Sigmoid colon (tissue), 7 donors: ENCODE results near the gene STAT5B. TPM values are rescaled to one million over a fixed set of nuclear protein-coding genes. Genes with fewer than 3 reads are reported as not detected.

Experiments
- DNase-seq: peaks from one replicate; pipeline ENCODE4 v3.0.0-alpha.2; 2019
- H3K27ac ChIP-seq, 4 donors: fragments of 200-600 bp; sonication (generic); one replicate each; pipeline ENCODE4 v1.5.1; 2016 to 2019; ENCODE audit warnings: mild to moderate bottlenecking in 1 of 4
- H3K27me3 ChIP-seq, 3 donors: fragments of 200-600 bp; sonication (generic); one replicate each; pipeline ENCODE4 v1.5.1; 2019; ENCODE audit warnings: mild to moderate bottlenecking in 1 of 3
- H3K36me3 ChIP-seq, 4 donors: fragments of 200-600 bp; sonication (generic); one replicate each; pipeline ENCODE4 v1.5.1; 2016 to 2019
- H3K4me1 ChIP-seq, 4 donors: fragments of 200-600 bp; sonication (generic); one replicate each; pipeline ENCODE4 v1.5.1; 2017 to 2019
- H3K4me3 ChIP-seq, 4 donors: fragments of 200-600 bp; sonication (generic); one replicate each; pipeline ENCODE4 v1.5.1; 2017 to 2019; ENCODE audit warnings: mild to moderate bottlenecking in 2 of 4, moderate library complexity in 1 of 4
- H3K9me3 ChIP-seq, 4 donors: fragments of 200-600 bp in 3 of 4; sonication (generic) in 3 of 4; one replicate each; pipeline versions ENCODE4 v1.5.1 to v1.6.1; 2013 to 2019
- EP300 ChIP-seq, 4 donors: sonication (generic); formaldehyde crosslinking; IDR thresholded peaks; one replicate each; pipeline ENCODE4 v1.6.1; 2017; ENCODE audit warnings: antibody characterized with exemption in 4 of 4
- POLR2A ChIP-seq, 2 donors: fragments of 450-650 bp; IDR thresholded peaks; one replicate each; pipeline ENCODE4 v1.6.1; 2016; ENCODE audit warnings: antibody characterized with exemption in 2 of 2, mild to moderate bottlenecking in 2 of 2, moderate library complexity in 2 of 2
- POLR2AphosphoS5 ChIP-seq, 4 donors: sonication (generic); formaldehyde crosslinking; IDR thresholded peaks; one replicate each; pipeline ENCODE4 v1.6.1; 2017; ENCODE audit warnings: antibody characterized with exemption in 4 of 4
- WGBS, 2 donors: extraction: QIAGEN DNeasy Blood & Tissue Kit; methylation state at CpG; one replicate each; pipeline ENCODE4 v1.1.7; 2013; 5-methylcytosine and 5-hydroxymethylcytosine counted together
- intact Hi-C: fragments of 100-400 bp; cut with DNase I; formaldehyde crosslinking; loops from one replicate; pipeline ENCODE4 v1.15.1; 2023
- polyA plus RNA-seq, 3 donors: library from polyadenylated mRNA; stranded (reverse); fragments of 200-250 nt; gene quantifications; one replicate each; pipeline ENCODE4 v1.2.3, GENCODE V29; 2013
- total RNA-seq, 4 donors: library from RNA; depleted of rRNA; stranded (reverse); fragments of >200 nt; gene quantifications; one replicate each; pipeline ENCODE4 v1.1.0, GENCODE V29; 2016
- TF ChIP-seq, protein P1 (sequence below), 4 experiments: fragments of 450-650 bp in 3 of 4; fragments of 200-600 bp in 1 of 4; IDR thresholded peaks; one replicate each; pipeline ENCODE4 v1.5.1; 2016 to 2019; ENCODE audit warnings: antibody characterized with exemption in 4 of 4, mild to moderate bottlenecking in 3 of 4, moderate library complexity in 2 of 4
- donor health status: healthy with polysubstance abuse.
- donor health status: Bipolar disorder and iron deficiency.
- donor health status: healthy.

STAT5B gene
- total and polyA plus RNA-seq, 7 donors = 11.3 to 117 (median 93.5) TPM

DNA sequence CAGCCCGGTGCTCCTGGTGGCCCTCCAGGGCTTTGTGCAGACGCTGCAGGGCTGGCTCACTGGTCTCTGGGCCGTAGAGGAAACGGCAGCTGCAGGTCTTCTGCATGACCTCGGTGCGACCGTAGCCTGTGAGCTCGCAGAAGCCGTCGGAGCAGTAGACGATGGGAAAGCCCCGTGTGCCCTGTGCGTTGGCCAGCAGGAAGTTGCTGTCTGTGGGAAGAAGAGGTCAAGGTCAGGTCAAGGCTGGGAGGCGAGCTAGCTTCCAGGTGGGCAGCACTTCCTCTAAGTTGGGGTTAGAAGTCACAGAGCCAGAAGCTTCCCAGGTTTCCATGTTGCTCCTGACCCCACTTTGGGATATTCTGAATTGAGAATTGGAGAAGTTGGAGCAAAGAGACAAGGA is 97.4 kb downstream of the STAT5B start:
- H3K27me3 ChIP-seq = peaks cover 17 to 42% (median 28%) of the 10 kb centered on the region in 3 donors
- H3K9me3 ChIP-seq = no peaks in the 10 kb centered on the region
- 29 to 37% methylated on average over 14 of the region's 14 CpGs for WGBS, 2 donors
- H3K4me1 ChIP-seq = peaks cover 0 to 30% (median 21%) of the 10 kb centered on the region in 4 donors
- intact Hi-C loops = no loop called here
- DNase-seq = no peak
- no peaks in the 10 kb centered on the region for H3K36me3 ChIP-seq
- no peak overlapping the region for H3K4me3 ChIP-seq
- no peak overlapping the region for H3K27ac ChIP-seq
- TF ChIP-seq POLR2A (IDR thresholded peaks at IDR 0.05) (no peak), POLR2AphosphoS5 (IDR thresholded peaks at IDR 0.05) (no peak), EP300 (IDR thresholded peaks at IDR 0.05) (no peak)
- TF ChIP-seq, protein P1, sequence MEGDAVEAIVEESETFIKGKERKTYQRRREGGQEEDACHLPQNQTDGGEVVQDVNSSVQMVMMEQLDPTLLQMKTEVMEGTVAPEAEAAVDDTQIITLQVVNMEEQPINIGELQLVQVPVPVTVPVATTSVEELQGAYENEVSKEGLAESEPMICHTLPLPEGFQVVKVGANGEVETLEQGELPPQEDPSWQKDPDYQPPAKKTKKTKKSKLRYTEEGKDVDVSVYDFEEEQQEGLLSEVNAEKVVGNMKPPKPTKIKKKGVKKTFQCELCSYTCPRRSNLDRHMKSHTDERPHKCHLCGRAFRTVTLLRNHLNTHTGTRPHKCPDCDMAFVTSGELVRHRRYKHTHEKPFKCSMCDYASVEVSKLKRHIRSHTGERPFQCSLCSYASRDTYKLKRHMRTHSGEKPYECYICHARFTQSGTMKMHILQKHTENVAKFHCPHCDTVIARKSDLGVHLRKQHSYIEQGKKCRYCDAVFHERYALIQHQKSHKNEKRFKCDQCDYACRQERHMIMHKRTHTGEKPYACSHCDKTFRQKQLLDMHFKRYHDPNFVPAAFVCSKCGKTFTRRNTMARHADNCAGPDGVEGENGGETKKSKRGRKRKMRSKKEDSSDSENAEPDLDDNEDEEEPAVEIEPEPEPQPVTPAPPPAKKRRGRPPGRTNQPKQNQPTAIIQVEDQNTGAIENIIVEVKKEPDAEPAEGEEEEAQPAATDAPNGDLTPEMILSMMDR (IDR thresholded peaks at IDR 0.05) = no peak

GRCh38 chr17:42177684-42178083 is 98.5 kb downstream of the STAT5B start:
- WGBS, 2 donors = 75 to 90% methylated on average over 2 of the region's 2 CpGs
- Histone ChIP-seq H3K4me1 (peaks cover 0 to 19% (median 14%) of the 10 kb centered on the region in 4 donors), H3K4me3 (no peak overlapping the region), H3K9me3 (no peaks in the 10 kb centered on the region), H3K27me3 (peaks cover 17 to 41% (median 28%) of the 10 kb centered on the region in 3 donors), H3K36me3 (no peaks in the 10 kb centered on the region), H3K27ac (no peak overlapping the region)
- intact Hi-C loops = no loop called here
- DNase-seq = no peak
- TF ChIP-seq, protein P1 (IDR thresholded peaks at IDR 0.05) = no peak
- TF ChIP-seq EP300 (IDR thresholded peaks at IDR 0.05) = no peak
- TF ChIP-seq POLR2AphosphoS5 (IDR thresholded peaks at IDR 0.05) = no peak
- TF ChIP-seq POLR2A (IDR thresholded peaks at IDR 0.05) = no peak

DNA sequence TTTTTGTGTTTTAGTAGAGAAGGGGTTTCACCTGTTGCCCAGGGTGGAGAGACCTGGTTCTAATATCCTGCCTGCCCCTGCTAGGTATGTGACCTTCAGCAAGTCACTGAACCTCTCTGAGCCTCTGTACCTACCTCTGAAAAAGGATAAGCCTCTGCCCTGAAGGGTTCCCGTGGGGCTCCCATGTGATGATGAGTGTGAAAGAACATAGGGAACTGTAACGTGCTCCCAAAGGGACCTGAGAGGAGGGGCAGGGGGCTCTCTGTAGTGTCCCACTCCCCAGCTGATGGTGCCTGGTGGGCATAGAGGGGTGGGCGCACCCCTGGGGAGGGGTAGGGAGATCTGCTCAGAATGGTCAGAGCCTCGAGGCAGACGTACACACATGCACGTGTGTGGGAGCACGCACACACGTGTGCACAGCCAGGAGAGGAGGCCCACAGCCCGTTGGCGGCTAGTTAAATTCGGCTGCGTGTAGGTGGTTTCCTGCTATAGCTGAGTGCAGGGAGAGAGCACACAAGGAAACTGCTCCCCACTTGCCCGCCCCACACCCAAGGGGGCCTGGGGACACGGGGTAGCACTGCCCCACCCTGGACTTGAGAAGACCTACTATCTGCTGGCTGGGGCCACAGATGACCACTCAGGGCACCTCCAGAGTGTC is 101.9 kb downstream of the STAT5B start:
- Histone ChIP-seq H3K36me3 (no peaks in the 10 kb centered on the region), H3K9me3 (no peaks in the 10 kb centered on the region), H3K4me3 (no peak overlapping the region), H3K27ac (no peak overlapping the region), H3K27me3 (peaks cover 0 to 6% (median 0%) of the 10 kb centered on the region in 3 donors), H3K4me1 (no peaks in the 10 kb centered on the region)
- 64 to 67% methylated on average over 14 of the region's 14 CpGs for WGBS, 2 donors
- DNase-seq = no peak
- TF ChIP-seq, protein P1 (IDR thresholded peaks at IDR 0.05) = no peak
- TF ChIP-seq POLR2AphosphoS5 (IDR thresholded peaks at IDR 0.05) = no peak
- no peak for TF ChIP-seq POLR2A (IDR thresholded peaks at IDR 0.05)
- TF ChIP-seq EP300 (IDR thresholded peaks at IDR 0.05) = no peak
- intact Hi-C loops = no loop called here

DNA sequence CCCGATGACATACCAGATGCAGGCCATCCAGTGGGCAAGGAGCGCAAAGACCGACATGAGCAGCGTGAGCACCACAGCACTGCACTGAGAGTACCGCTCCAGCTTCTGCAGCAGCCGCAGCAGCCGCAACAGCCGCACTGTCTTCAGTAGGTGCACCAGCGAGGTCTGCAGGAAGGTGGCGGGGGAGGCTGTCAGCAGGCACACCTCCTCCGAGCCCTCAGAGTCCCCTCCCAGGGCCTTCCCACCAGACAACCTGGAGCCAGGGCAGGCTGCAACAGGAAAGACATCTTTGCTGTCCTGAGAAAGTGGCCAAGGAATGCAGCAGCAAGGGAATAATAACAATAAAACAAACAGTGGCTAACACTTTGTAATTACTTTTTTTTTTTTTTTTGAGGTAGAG is 104.4 kb downstream of the STAT5B start:
- intact Hi-C loops = no loop called here
- no peaks in the 10 kb centered on the region for H3K27me3 ChIP-seq
- H3K4me1 ChIP-seq = no peaks in the 10 kb centered on the region
- TF ChIP-seq, protein P1 (IDR thresholded peaks at IDR 0.05) = no peak
- TF ChIP-seq POLR2A (IDR thresholded peaks at IDR 0.05) (no peak), EP300 (IDR thresholded peaks at IDR 0.05) (no peak), POLR2AphosphoS5 (IDR thresholded peaks at IDR 0.05) (no peak)
- H3K36me3 ChIP-seq = no peaks in the 10 kb centered on the region
- no peak for DNase-seq
- H3K9me3 ChIP-seq = no peaks in the 10 kb centered on the region
- no peak overlapping the region for H3K4me3 ChIP-seq
- H3K27ac ChIP-seq = no peak overlapping the region
- WGBS, 2 donors = 66 to 70% methylated on average over 11 of the region's 11 CpGs

GRCh38 chr17:42169351-42169750 is 106.8 kb downstream of the STAT5B start:
- Histone ChIP-seq H3K27ac (no peak overlapping the region), H3K4me1 (no peaks in the 10 kb centered on the region), H3K36me3 (no peaks in the 10 kb centered on the region), H3K9me3 (no peaks in the 10 kb centered on the region), H3K27me3 (no peaks in the 10 kb centered on the region), H3K4me3 (no peak overlapping the region)
- intact Hi-C loops = no loop called here
- WGBS, 2 donors = 93 to 95% methylated on average over 29 of the region's 29 CpGs
- no peak for DNase-seq
- TF ChIP-seq POLR2AphosphoS5 (IDR thresholded peaks at IDR 0.05) (no peak), POLR2A (IDR thresholded peaks at IDR 0.05) (no peak), EP300 (IDR thresholded peaks at IDR 0.05) (no peak)
- TF ChIP-seq, protein P1 (IDR thresholded peaks at IDR 0.05) = no peak
